Karpas-422 (cell line): ENCODE results near the gene UQCR11. TPM values are rescaled to one million over a fixed set of nuclear protein-coding genes. Genes with fewer than 3 reads are reported as not detected.

Experiments used
- DNase-seq: peaks from one replicate; pipeline ENCODE4 v3.0.0-alpha.2; 2015
- H2AFZ ChIP-seq: fragments of 200-600 bp; sonication (generic); 2 replicates; pipeline ENCODE4 v1.6.1; 2014; ENCODE audit warnings: antibody characterized with exemption, low read length, mixed read lengths
- H3K27ac ChIP-seq: fragments of 200-600 bp; sonication (generic); 2 replicates; pipeline ENCODE4 v1.5.1; 2014; ENCODE audit warnings: mild to moderate bottlenecking, low read length, moderate library complexity
- H3K27me3 ChIP-seq: fragments of 200-600 bp; sonication (generic); 2 replicates; pipeline ENCODE4 v1.6.1; 2014; ENCODE audit warnings: low read length, mixed read lengths
- H3K36me3 ChIP-seq: fragments of 200-600 bp; sonication (generic); 2 replicates; pipeline ENCODE4 v1.6.1; 2014; ENCODE audit warnings: low read length, mixed read lengths; ENCODE audit not compliant: insufficient read depth
- H3K4me1 ChIP-seq: fragments of 200-600 bp; sonication (generic); 2 replicates; pipeline ENCODE4 v1.6.1; 2014; ENCODE audit warnings: mild to moderate bottlenecking, low read length, mixed read lengths
- H3K4me2 ChIP-seq: fragments of 200-600 bp; sonication (generic); 2 replicates; pipeline ENCODE4 v1.6.1; 2014; ENCODE audit warnings: low read length, low read depth, mild to moderate bottlenecking; ENCODE audit not compliant: poor library complexity, severe bottlenecking
- H3K4me3 ChIP-seq: fragments of 200-600 bp; sonication (generic); 2 replicates; pipeline ENCODE4 v1.5.1; 2014; ENCODE audit warnings: mild to moderate bottlenecking, antibody characterized with exemption, low read length, mixed read lengths
- H3K79me2 ChIP-seq: fragments of 200-600 bp; sonication (generic); 2 replicates; pipeline ENCODE4 v1.6.1; 2014; ENCODE audit warnings: mild to moderate bottlenecking, low read length, mixed read lengths
- H3K9ac ChIP-seq: fragments of 200-600 bp; sonication (generic); 2 replicates; pipeline ENCODE4 v1.6.0; 2014; ENCODE audit warnings: low read length
- H3K9me2 ChIP-seq: fragments of 200-600 bp; sonication (generic), shearing (Covaris generic); replicated peaks from 2 replicates; pipeline ENCODE4 v1.6.0; 2014; ENCODE audit warnings: mild to moderate bottlenecking, low read length, moderate library complexity; ENCODE audit not compliant: insufficient read depth
- H3K9me3 ChIP-seq: fragments of 300-700, 200-600 bp; sonication (generic); 2 replicates; pipeline ENCODE4 v1.6.1; 2014; ENCODE audit warnings: low read length, mixed read lengths
- H4K20me1 ChIP-seq: fragments of 200-600 bp; sonication (generic); 2 replicates; pipeline ENCODE4 v1.6.1; 2014; ENCODE audit warnings: mild to moderate bottlenecking, antibody characterized with exemption, low read length, low read depth; ENCODE audit not compliant: insufficient read depth
- total RNA-seq: library from RNA; depleted of rRNA; stranded (reverse); fragments of >200 nt; shearing (Covaris generic); gene quantifications from 2 replicates; pipeline ENCODE4 v1.2.3, GENCODE V29; 2014; ENCODE audit warnings: low replicate concordance

UQCR11 gene
- total RNA-seq, 1 experiment from 2014 or later: 106 TPM

DNA sequence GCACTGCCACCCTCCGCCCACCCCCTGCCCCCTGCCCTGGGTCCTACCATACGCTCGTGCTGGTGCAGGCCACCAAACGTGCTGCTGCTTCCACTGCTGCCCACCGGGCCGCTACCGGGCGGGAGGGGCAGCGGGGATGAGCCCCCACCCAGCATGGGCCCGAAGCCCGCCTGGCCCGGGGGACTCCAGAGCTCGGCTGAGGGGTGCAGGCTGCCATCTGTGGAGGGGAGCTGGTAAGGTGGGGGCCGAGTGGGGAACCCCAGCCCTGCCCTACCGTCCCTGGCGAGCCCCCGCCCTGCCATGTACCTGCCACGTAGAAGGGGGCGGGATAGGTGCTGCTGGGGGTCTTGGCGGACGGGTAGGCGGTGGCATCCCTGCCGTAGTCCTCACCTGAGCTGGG is 16.7 kb upstream of the UQCR11 start:
- Histone ChIP-seq H3K9me2 (no peaks in the 10 kb centered on the region), H3K36me3 (peaks cover 9% of the 10 kb centered on the region)

GRCh38 chr19:1621574-1621973 is 16.3 kb upstream of the UQCR11 start:
- Histone ChIP-seq H4K20me1 (peaks cover 22% of the 10 kb centered on the region), H3K27ac (peak overlapping the region; percentile 49), H3K4me3 (no peak overlapping the region), H2AFZ (no peak overlapping the region), H3K4me2 (no peak overlapping the region), H3K36me3 (peaks cover 11% of the 10 kb centered on the region), H3K4me1 (peaks cover 70% of the 10 kb centered on the region), H3K9me2 (no peaks in the 10 kb centered on the region), H3K9ac (0 out of 2 replicates have a peak overlapping the region, but pooled peaks have one; percentile 8), H3K9me3 (no peaks in the 10 kb centered on the region), H3K27me3 (no peaks in the 10 kb centered on the region), H3K79me2 (peaks cover 6% of the 10 kb centered on the region; the same call in 1 of the 2 replicates)
- DNase-seq: no peak

More for the DNA sequence above, 16.7 kb upstream of the UQCR11 start:
- peaks cover 66% of the 10 kb centered on the region for H3K4me1 ChIP-seq
- H3K9me3 ChIP-seq: no peaks in the 10 kb centered on the region
- H3K4me3 ChIP-seq: no peak overlapping the region
- no peak overlapping the region for H3K27ac ChIP-seq
- no peak overlapping the region for H3K9ac ChIP-seq
- no peak overlapping the region for H3K4me2 ChIP-seq
- H4K20me1 ChIP-seq: peaks cover 22% of the 10 kb centered on the region
- no peaks in the 10 kb centered on the region for H3K27me3 ChIP-seq
- no peak for DNase-seq
- H2AFZ ChIP-seq: no peak overlapping the region
- H3K79me2 ChIP-seq: peaks cover 4% of the 10 kb centered on the region; the same call in 1 of the 2 replicates

- no peaks in the 10 kb centered on the region for H3K9me3 ChIP-seq
- peaks cover 22% of the 10 kb centered on the region for H4K20me1 ChIP-seq
- no peaks in the 10 kb centered on the region for H3K27me3 ChIP-seq
- peaks cover 72% of the 10 kb centered on the region for H3K4me1 ChIP-seq
- no peak overlapping the region for H3K4me3 ChIP-seq
- H3K4me2 ChIP-seq: no peak overlapping the region
- H3K9ac ChIP-seq: 0 out of 2 replicates have a peak overlapping the region, but pooled peaks have one; percentile 8
- no peak for DNase-seq
- H3K27ac ChIP-seq: peak overlapping the region; percentile 49
- no peaks in the 10 kb centered on the region for H3K9me2 ChIP-seq
- peaks cover 13% of the 10 kb centered on the region for H3K36me3 ChIP-seq
- H2AFZ ChIP-seq: no peak overlapping the region
- H3K79me2 ChIP-seq: peaks cover 7% of the 10 kb centered on the region; the same call in 1 of the 2 replicates
Observed at GRCh38 chr19:1621021-1621420, 15.8 kb upstream of the UQCR11 start.

- H4K20me1 ChIP-seq: peaks cover 22% of the 10 kb centered on the region
- peaks cover 12% of the 10 kb centered on the region for H3K79me2 ChIP-seq
- DNase-seq: no peak
- no peaks in the 10 kb centered on the region for H3K9me3 ChIP-seq
- peaks cover 18% of the 10 kb centered on the region for H3K36me3 ChIP-seq
- H3K4me3 ChIP-seq: no peak overlapping the region
- no peaks in the 10 kb centered on the region for H3K27me3 ChIP-seq
- no peak overlapping the region for H2AFZ ChIP-seq
- H3K27ac ChIP-seq: peak overlapping the region; percentile 49
- no peak overlapping the region for H3K4me2 ChIP-seq
- H3K9me2 ChIP-seq: no peaks in the 10 kb centered on the region
- H3K4me1 ChIP-seq: peaks cover 72% of the 10 kb centered on the region
- H3K9ac ChIP-seq: no peak overlapping the region
Observed at GRCh38 chr19:1620502-1620901, 15.2 kb upstream of the UQCR11 start.

DNA sequence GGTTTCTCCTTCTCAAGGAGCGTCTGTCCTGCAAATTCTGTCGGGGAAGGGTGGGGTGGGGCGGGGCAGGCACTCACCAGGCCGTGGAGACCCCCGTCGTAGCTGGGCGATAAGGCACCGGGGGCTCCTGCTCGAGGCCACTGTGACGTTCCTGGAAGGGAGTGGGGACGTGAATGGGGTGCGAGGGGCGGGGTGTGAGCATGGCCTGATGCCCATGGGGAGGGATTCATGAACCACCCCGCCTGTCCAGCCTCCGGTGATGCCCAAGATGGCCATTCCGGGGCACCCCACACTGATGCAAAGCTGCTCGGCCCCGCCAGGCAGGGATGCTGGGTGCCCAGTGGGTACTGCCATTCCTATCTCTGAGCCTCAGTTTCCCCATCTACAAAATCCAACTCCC is 14.4 kb upstream of the UQCR11 start:
- Histone ChIP-seq H3K9ac (no peak overlapping the region), H3K9me3 (no peaks in the 10 kb centered on the region), H3K9me2 (no peaks in the 10 kb centered on the region), H3K4me1 (peaks cover 72% of the 10 kb centered on the region), H3K36me3 (peaks cover 19% of the 10 kb centered on the region), H3K27ac (no peak overlapping the region), H3K27me3 (no peaks in the 10 kb centered on the region), H3K79me2 (peaks cover 12% of the 10 kb centered on the region), H2AFZ (no peak overlapping the region), H3K4me3 (no peak overlapping the region), H3K4me2 (no peak overlapping the region), H4K20me1 (peaks cover 22% of the 10 kb centered on the region)
- DNase-seq: no peak

DNA sequence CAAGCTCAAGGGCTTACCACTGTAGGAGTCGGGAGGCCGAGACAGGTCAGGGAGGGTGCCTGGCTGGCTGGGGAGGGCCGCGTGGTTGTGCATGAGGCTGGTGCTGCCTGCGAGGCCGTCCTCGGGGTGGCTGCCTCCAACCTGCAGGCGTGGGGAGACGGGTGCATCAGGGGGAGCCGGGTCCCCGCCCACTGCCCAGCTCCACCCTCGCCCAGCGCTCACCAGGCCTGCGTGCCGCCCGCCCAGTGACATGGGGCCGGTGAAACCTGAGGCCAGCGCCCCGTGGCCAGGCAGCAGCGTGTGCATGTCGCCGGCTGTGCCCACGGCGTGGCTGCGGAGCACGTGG is 13.8 kb upstream of the UQCR11 start:
- H3K36me3 ChIP-seq: peaks cover 22% of the 10 kb centered on the region
- no peaks in the 10 kb centered on the region for H3K9me2 ChIP-seq
- peaks cover 12% of the 10 kb centered on the region for H3K79me2 ChIP-seq
- H3K4me3 ChIP-seq: no peak overlapping the region
- H3K27ac ChIP-seq: no peak overlapping the region
- no peak overlapping the region for H3K9ac ChIP-seq
- no peak overlapping the region for H2AFZ ChIP-seq
- H3K4me1 ChIP-seq: peaks cover 72% of the 10 kb centered on the region
- H3K27me3 ChIP-seq: no peaks in the 10 kb centered on the region
- no peak overlapping the region for H3K4me2 ChIP-seq
- H3K9me3 ChIP-seq: no peaks in the 10 kb centered on the region
- DNase-seq: no peak
- peaks cover 22% of the 10 kb centered on the region for H4K20me1 ChIP-seq

DNA sequence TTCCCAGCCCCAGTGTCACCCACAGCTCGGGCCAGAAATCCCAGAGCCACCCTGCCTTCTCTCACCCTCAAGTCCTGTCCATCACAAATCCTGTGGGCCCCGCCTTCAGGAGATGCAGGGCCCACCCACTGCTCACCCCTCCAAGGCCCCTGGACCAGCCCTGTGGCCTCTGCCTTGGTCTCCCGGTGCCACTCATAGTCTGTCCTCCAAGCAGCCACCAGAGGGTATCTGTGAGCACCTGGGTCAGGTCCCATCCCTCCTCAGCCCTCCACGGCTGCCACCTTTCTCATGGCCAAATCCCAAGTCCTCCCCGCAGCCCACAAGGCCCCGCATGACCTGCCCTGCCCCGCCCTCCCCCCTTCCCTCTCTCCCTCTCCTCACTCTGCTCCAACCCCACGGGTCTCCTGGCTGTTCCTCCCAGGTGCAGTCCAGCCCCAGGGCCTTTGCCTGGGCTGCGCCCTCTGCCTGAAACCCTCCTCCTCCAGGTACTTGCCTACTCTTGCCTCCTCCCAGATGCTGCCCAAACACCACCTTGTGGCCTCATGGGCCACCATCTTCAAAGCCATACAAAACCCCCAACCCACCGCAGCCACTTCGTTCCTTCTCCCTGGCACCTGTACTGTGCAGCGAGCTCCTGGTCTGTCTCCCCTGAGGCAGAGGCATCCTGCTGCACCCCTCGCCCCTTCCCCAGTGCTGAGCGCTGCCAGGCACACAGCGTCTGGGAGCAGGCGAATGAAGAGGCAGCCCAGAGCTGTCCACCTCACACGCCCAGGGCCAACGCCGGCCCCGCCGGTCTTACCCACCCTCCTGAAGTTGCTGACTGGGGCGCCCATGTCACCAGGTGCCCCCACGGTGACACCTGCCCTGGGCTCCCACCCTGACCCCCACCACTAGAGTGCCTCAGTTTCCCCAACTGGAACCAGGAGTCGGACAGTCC is 13.2 kb upstream of the UQCR11 start:
- Histone ChIP-seq H3K4me1 (peaks cover 68% of the 10 kb centered on the region), H4K20me1 (peaks cover 22% of the 10 kb centered on the region), H3K36me3 (peaks cover 18% of the 10 kb centered on the region), H3K27ac (peak overlapping the region; percentile 60), H3K27me3 (no peaks in the 10 kb centered on the region), H3K4me2 (peak overlapping the region; percentile 38), H3K4me3 (no peak overlapping the region), H3K9me2 (no peaks in the 10 kb centered on the region), H3K9me3 (no peaks in the 10 kb centered on the region), H3K79me2 (peaks cover 12% of the 10 kb centered on the region), H3K9ac (peak overlapping the region; percentile 44; the same call in 1 of the 2 replicates), H2AFZ (no peak overlapping the region)
- peak; percentile 81 for DNase-seq

DNA sequence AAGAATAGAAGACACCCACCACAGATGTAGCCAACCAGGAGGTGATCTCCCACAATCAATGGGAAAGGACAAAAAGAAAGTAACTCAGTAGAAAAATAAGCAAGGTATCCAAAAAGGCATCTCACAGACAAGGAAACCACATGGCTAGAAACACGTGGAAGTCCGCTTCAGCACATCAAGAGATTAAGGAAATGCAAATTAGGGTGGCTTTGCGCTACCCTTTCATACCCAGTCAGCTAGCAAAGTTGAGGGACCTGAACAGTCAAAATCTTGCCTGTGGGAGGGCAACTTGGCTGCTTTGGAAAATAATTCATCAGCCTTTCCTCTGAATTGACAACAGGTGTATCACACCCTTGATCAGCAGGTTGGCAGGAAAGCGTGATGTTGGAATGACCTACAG is 11.6 kb upstream of the UQCR11 start:
- H4K20me1 ChIP-seq: peaks cover 22% of the 10 kb centered on the region
- no peak overlapping the region for H3K9ac ChIP-seq
- DNase-seq: peak; percentile 84
- peaks cover 8% of the 10 kb centered on the region for H3K79me2 ChIP-seq
- H3K36me3 ChIP-seq: peaks cover 13% of the 10 kb centered on the region
- peaks cover 55% of the 10 kb centered on the region for H3K4me1 ChIP-seq
- peak overlapping the region; percentile 38 for H3K4me2 ChIP-seq
- no peaks in the 10 kb centered on the region for H3K9me2 ChIP-seq
- H3K27ac ChIP-seq: peak overlapping the region; percentile 60
- H3K27me3 ChIP-seq: no peaks in the 10 kb centered on the region
- H3K4me3 ChIP-seq: no peak overlapping the region
- no peak overlapping the region for H2AFZ ChIP-seq
- no peaks in the 10 kb centered on the region for H3K9me3 ChIP-seq
